Stimulated activated CD8-positive, alpha-beta memory T cell treated with anti-CD3 and anti-CD28 coated beads, Interleukin-4, amount 100 ng/mL, for 1 hour (primary cell): ENCODE results near the gene DNAJC24.
"Not testable (repeated sequence)": the region's sequence is repeated elsewhere in the genome, so short reads cannot be mapped to it uniquely, and the experiment has no call there.

Source experiments
- DNase-seq, 2 donors: peaks; one replicate each; pipeline ENCODE4 v3.0.0-alpha.2; 2020; ENCODE audit warnings: low read depth in 2 of 2, low spot score in 1 of 2

Gene DNAJC24, protein sequence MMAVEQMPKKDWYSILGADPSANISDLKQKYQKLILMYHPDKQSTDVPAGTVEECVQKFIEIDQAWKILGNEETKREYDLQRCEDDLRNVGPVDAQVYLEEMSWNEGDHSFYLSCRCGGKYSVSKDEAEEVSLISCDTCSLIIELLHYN

DNA sequence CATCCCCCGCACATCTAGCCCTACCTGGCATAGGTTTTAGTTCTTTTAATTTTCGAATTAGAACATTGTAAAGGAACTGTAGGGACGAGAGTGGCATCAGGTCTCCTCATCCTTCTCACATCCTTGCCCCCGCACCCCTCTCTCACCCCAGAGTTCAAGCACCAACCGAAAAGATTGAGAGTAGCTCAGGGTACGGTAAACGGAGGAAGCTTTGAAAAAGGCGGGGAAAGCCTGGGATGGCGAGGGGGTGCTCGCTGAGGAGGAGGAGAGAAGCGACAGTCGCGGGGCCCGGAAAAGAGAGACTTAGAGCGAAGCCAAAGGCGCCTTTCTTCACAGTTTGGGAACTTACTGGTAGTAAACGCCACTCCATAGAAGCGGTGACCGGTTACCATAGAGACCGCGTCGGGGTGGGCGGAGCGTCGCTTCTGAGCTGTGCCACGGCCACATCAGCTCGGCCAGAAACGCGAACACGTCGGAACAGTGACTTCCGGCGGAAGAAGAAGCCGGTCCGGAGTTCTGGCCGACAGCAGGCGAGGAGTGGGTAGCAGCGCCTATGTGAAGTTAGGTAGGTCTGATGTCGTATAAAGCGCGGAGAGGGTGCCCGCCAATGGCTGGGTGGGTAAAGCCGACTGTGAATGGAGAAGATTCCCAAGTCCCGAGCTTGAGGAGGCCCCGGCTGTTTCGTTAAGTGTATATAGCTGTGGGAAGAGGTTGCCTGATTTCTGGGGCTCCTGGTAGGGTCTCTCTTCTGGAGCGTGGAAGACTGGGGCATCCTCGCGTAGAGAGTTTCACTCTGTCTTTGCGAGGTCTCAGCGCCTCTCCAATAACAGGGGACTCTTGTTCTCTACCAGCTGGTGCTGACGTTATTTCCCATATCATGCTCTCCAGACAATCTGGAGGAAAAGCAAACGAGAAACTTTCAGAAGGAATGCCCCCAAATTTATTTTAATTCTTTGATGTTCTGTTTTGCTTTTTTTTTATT is at the start of gene DNAJC24, which contains the start of gene DCDC1:
Gene DNAJC24, plus strand, starts transcription at position 513 of the 982 bp plus-strand sequence. CDS start 889 bp downstream, outside the sequence.
Gene DCDC1, minus strand, starts transcription at position 392 of the 982 bp plus-strand sequence. CDS start 41,459 bp downstream, outside the sequence.
- DNase-seq: peak; percentile 90 to 91

DNA sequence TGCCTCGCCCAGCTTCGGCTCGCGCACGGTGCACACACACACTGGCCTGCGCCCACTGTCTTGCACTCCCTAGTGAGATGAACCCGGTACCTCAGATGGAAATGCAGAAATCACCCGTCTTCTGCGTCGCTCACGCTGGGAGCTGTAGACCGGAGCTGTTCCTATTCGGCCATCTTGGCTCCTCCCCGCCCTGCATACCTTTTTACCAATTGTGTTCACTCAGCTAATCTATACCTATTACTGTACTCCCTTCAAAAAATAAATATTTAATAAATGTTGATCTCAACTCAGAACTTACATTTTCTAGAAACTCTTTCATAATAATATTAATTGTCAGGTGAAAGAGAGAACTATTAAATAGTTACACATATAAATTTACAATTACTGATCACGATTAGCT is 48.2 kb upstream of the DNAJC24 start:
- not testable (repeated sequence) for DNase-seq

DNA sequence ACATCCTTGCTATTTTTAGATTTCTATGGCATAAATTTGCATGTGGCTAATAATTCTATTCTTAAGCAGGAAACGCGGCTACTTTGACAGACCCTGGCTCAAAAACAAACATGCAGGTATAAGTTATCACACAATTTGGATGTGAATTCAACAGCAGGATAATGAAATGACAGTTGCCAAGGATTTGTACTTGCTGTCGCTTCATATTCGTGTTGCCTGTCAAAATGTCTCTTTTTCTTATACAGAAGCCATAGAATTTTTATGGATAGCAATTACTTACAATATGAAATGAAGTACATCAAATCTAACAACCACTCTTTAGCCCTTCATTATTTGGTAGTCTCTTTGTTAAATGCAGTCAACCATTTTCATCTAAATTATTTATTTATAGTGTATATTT is 46.5 kb upstream of the DNAJC24 start:
- DNase-seq: no peak

DNA sequence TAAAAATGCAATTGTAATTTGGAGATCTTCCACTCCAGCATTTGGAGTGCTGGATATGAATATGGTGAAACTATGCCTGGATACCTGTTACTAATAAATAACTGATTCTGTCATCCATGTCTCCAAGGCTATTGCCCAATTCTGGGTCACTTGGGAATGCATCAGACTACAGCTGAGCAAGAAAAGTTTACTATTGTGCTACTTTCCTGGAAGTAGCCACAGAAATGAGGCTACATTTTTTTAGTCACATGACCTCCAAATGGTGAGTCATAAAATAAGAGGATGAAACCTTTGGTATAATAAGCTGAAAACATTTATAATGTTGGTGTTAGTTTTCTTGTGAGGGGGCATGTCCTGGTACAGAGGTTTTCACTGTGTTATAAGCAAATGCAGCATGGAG is 44.5 kb upstream of the DNAJC24 start:
- no peak for DNase-seq

DNA sequence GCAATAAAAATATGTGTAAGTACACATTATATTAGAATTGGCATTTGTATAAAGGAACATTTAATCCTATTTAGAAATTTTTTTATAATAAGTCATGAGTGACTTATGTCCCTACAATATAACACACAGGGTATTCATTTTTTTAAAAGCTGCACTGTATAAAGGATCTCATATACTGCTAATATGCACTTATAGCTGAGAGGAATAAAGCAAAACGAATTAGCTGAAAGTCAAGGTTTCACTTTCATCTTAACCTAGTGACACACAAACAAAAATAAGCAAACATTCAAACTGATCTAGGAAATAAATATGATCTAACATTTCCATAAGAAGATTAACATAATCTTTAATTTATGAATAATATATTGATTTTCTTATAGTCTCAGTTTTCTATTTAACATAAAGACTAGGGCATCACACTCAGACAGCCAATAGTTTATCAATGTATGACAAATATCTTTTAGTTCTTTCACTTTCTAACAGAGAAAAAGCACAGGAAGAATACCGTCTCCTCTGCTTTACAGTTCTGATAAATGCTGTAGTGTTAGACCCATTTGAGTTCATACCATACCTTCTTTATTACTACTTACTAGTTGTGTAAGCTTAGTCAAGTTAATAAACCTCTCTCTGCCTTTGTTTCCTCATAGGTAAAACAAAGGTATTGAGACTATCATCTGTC is 43.1 kb upstream of the DNAJC24 start:
- DNase-seq: no peak

DNA sequence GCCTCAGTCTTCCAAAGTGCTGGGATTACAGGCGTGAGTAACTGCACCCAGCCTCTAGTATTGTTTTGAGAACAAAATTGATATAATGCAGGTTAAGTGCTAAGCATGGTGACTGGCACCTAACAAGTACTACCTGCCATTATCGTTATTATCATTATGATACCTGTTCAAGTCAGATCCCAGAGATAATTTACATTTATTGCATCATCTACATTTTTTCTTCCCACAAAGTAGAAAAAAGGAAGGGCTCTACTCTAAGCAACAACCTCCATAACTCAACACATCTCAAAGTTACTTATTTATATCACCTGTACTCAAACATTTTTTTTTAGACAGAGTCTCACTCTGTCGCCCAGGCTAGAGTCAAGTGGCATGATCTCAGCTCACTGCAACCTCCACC is 42.2 kb upstream of the DNAJC24 start:
- DNase-seq: no peak

DNA sequence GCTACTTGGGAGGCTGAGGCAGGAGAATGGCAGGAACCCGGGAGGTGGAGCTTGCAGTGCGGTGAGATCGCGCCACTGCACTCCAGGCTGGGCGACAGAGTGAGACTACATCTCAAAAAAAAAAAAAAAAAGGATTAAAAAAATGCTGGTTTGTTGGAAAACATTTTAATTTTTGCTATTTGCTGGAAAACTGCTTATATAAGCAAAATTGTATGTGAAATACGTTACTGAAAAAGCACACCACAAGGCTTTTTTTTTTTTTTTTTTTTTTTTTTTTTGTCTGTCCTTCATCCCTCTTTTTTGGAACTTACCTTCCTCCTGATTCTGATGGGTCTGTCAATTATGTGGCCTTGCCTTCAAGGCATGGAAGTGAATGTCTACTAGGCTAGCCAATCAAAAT is 41.0 kb upstream of the DNAJC24 start:
- DNase-seq: no peak

DNA sequence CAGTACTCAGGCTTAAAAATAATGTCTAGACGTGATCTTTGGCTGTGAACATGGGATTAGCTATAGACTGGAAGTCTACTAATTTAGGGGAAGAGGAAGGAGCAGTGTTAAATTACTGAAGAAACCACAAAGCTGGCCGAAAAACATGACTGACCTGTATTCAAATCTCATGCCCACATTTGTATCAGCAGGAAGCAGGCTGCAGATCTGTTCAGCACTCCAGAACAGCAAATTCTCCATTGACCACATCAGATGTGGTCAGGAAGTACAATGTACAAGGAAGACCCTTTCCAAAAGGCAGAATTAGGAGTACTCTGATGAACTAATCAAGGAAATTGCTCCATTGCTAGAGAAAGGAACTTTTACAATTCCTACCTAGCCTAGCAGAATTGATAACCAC is 31.9 kb upstream of the DNAJC24 start:
- DNase-seq: no peak

DNA sequence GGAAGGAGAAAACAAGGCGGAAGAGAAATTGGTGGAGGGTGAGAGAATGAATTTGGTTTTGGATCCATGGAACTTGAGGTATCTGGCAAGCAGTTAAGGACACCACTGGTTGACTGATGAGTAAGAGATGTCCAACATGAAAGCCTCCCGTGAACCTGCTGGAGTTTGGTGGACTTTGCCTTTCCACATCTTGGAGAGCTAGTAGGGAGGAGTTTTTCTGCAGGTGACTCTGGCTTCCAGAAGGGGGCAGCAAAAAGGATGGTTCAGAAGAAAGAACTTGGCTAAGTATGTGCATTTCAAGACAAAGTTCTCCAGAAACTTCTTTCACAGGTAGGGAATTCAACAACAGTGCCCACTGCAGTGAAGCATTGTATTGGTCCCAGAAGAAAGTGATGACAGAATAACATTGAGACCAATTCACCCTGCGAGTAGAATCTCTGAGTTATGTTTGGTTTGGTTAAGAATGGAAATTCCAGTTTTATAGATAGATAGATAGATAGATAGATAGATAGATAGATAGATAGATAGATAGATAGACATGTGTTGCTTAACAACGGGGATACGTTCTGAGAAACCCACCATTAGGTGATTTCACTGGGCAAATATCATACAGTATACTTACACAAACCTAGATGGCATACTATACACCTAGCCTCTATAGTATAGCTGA is 28.6 kb upstream of the DNAJC24 start:
- DNase-seq: no peak

DNA sequence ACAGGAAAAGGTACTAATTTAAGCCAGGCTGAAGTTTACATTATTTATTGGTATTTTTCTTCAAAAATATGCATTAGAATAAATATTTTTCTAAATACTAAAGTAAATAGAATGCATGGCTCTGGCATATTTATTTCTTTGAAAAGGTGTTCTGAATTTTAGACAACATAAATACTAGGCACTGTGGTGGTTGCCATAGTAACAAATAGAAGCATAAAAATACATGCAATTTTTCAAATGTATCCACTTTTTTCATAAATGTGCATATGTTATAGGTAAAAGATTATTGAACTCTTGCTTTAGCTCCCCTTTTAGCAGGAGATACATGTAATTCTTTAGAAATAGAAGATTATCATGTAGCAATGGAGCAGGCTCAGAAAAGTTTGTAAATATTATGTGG is 18.5 kb upstream of the DNAJC24 start:
- no peak for DNase-seq

DNA sequence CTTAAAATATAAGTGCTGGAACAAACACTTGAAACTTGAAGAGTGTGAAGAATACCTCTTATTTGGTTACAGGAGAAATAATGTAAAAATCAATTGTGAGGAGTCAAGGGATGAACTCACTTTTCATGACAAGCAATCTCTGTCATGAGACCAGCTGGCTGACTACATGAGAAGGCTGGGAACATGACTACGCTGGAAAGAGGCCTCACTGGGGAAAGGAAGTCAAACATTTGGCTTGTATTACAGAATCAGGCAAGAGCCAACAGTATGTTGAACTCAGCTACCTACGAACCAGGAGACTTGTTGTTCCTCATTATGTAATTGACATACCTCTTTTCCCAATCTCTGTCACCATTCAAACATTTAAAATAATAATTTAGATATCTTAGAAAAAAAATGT is 14.5 kb upstream of the DNAJC24 start:
- no peak for DNase-seq

DNA sequence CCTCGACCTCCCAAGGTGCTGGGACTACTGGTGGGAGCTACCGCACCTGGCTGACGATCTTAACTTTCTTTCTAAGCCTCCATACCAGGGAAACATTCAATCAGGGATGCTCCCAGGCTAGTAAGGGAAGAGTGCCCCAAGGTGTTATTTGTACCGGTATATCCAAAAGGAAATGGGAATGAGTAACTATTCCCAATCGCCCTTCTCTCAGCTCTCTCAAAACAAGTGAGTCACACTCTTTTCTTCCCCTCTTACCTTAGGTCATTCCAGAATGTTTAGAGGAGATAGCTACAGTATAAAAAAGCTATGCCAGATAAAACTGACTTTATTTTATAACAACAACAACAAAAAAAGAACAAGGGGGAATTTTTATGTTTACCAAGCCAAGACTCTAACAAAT is 13.8 kb upstream of the DNAJC24 start:
- DNase-seq: no peak

DNA sequence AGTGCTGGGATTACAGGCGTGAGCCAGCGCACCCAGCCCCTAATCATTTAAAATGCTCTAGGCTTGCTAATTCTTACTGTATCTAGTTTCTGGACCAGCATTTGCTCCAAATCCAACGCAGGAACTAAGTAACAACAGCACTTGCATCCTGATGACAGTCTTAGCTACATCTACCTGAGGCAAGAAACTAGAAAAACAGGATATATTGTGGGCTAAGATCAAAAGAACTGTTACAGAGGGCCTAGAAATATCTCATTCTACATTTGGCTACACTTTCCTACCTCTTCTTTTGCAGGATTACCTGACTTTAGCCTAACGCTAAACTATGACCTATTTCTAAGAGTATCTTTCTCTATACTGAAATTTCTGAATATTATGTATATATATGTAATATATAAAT is 7.9 kb upstream of the DNAJC24 start:
- DNase-seq: no peak

DNA sequence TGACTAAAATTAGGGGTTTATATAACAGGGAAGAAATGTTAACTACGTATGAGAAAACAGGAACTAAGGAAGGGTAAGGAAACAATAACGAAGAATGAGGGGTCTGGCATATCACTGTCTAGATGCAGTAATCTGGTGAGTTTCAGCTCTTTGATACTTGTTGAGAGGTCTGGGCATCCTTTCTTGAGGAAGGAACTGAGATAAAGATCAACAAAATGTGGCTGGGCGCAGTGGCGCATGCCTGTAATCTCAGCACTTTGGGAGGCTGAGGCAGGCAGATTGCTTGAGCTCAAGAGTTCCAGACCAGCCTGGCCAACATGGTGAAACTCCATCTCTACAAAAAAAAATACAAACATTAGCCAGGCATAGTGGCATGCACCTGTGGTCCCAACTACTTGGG is 2.9 kb upstream of the DNAJC24 start:
- no peak for DNase-seq

DNA sequence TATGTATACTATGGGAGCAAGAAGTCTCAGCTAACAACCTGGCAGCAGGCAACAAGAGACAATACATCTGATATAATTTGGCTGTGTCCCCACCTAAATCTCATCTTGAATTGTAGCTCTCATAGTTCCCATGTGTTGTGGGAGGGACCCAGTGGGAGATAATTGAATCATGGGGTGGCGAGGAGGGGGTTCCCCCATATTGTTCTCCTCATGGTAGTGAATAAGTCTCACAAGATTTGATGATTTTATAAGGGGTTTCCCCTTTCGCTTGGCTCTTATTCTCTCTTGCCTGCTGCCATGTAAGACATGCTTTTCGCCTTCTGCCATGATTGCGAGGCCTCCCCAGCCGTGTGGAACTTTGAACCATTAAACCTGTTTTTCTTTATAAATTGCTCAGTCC is 6.2 kb downstream of the DNAJC24 start:
- DNase-seq: no peak

DNA sequence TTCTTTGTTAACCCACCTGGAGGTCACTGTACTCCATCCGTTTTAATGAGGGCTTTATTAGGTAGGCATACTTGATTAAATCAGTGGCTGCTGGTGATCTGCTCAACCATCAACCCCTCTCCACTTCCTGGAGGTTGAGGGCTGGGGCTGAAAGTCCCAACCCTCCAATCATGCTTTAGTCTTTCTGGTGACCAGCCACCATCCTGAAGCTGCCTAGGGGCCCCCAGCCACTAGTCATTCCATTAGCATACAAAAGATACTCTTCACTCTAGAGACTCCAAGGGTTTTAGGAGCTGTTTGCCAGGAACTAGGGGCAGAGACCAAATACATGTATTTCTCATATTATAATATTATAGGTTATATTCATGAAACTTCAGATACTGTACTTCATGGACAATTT is 13.5 kb downstream of the DNAJC24 start:
- DNase-seq: no peak

DNA sequence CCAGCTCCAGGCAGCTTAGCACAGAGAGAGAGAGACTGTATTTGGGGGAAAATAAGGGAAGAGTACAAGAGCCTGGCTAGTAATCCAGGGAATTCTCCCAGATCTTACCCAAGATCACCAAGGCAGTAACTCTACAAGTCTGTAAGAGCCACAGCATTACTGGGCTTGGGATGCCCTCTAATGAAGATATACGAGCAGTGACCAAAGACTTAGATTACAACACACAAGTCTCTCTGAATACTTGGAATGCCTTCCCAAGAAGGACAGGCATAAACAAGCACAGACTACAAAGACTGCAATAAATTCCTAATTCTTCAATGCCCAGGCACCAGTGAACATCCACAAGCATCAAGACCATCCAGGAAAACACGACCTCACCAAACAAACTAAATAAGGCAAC is 17.7 kb downstream of the DNAJC24 start:
- DNase-seq: no peak

DNA sequence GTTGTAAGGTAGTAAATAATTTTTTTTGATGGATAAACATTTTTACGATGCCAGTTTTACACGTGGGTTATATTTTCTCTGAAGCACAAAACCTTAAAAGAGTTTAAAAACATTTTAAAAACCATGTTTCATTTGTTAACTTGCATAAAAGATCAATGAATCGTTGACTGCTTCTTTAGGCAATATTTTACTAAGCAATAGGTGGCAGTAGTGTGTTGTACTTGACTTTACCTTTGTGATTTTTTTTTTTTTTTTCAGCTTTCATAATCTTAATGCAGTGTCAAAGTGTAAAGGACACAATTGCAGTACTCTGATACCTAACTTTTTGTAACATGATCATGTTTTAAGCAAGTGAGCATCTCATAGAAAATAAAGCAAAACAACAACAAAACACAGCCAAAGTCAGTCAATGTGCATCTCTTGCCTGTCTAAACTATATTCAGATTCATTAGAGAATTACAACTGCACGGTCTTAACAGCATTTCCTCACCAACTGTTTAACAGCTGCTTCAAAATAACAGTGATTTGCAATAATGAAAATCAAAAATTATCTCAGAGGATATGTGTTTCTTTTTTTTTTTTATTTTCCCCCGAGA is 27.7 kb downstream of the DNAJC24 start:
- no peak for DNase-seq

DNA sequence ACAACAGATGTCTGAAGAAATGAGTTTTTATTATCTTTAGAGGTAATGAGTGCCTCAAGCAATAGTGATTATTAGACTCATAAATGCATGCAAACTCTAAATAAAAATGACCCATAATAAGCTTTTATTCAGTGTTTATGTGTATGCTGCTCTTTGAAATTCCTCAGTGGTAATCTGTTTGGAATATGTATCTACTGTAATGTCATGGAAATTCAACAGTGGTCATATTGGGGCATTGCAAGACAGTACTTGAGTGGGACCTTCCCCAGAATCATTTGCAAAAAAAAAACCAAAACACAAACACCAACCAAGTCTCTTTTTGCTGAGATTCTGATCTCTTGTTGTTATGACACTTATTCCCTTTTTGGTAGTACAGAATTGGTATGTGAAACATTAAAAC is 35.0 kb downstream of the DNAJC24 start:
- DNase-seq: no peak

DNA sequence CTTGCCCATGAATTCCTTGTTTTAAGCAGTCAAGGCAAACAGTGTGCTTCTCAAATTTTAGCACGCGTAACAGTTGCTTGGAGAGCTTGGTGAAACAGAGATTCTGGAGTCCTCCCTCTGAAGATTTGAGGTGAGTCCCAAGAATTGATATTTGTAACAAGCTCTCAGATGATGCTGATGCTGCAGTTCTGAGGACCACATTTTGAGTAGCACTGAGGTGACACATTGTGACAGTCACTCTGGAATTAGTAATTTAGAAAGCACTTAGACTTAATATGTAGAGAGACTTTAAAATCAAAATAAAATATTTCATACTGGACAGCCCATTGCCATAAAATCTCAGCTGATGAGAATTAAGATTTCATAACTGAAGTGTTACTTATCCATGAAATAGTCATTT is 38.5 kb downstream of the DNAJC24 start:
- no peak for DNase-seq

DNA sequence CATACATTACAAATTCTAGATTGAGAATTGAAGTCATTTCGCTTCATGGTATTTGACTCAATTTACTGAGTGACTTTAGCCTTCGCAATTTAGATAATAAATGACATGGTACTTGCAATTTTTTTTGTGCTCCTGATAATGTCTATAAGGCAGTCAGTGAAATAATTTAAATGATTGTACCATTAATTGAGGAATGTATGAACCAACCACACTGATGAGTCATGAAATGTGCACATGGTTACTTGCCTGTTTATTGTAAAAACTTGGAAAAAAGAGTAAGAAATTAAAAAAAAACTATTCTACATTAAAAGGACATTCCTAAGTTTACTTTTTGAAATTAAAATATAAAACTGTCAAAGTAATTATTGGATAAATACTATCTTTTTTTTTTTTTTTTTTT is 43.3 kb downstream of the DNAJC24 start:
- DNase-seq: no peak
